ENCODE measurements around the gene KLHL29.

- TF ChIP-seq CTCF (IDR thresholded peaks at IDR 0.05) (no peak), POLR2A (IDR thresholded peaks at IDR 0.05) (no peak)
Measured at GRCh38 chr2:23387221-23387550, 2.2 kb downstream of the KLHL29 start.
